HepG2 (cell line): ENCODE results near the gene CHAF1B. TPM values are rescaled to one million over a fixed set of nuclear protein-coding genes. Genes with fewer than 3 reads are reported as not detected.

Experiments used
- DZIP1 ChIP-seq: sonication (generic); formaldehyde crosslinking; IDR thresholded peaks from 2 replicates; pipeline ENCODE4 v1.5.0; 2020; ENCODE audit warnings: mild to moderate bottlenecking, missing genetic modification reagents
- SKIL ChIP-seq: sonication (generic); formaldehyde crosslinking; IDR thresholded peaks from 2 replicates; pipeline ENCODE4 v1.8.0; 2022; ENCODE audit warnings: missing genetic modification reagents, mild to moderate bottlenecking, moderate library complexity, borderline replicate concordance
- TEF ChIP-seq: sonication (generic); formaldehyde crosslinking; IDR thresholded peaks from 2 replicates; pipeline ENCODE4 v1.5.0; 2020; ENCODE audit warnings: missing genetic modification reagents
- ZNF24 ChIP-seq: fragments of 450-650 bp; IDR thresholded peaks from 2 replicates; pipeline ENCODE4 v1.6.1; 2017; ENCODE audit warnings: antibody characterized with exemption, mild to moderate bottlenecking
- ZNF768 ChIP-seq: sonication (generic); formaldehyde crosslinking; IDR thresholded peaks from 2 replicates; pipeline ENCODE4 v1.4.0; 2020; ENCODE audit warnings: missing genetic modification reagents
- polyA plus RNA-seq, 8 experiments: library from polyadenylated mRNA; depleted of rRNA in 3 of 8; stranded (reverse) in 7 of 8; unstranded in 1 of 8; fragments of >200 nt; fragmentation: Illumina TruSeq in 4 of 8; extraction: Trizol in 4 of 8; gene quantifications; 2 replicates each; pipeline versions ENCODE4 v1.2.1 to v1.2.3, GENCODE V29; 2011 to 2016; ENCODE audit warnings: low read depth in 4 of 8, missing spikeins in 1 of 8, mixed read lengths in 1 of 8; ENCODE audit not compliant: insufficient read depth in 1 of 8
- total RNA-seq, 5 experiments: library from RNA; depleted of rRNA; stranded (reverse); fragments of >200 nt; fragmentation: Illumina TruSeq; extraction: Trizol; gene quantifications; 2 replicates each; pipeline ENCODE4 v1.2.3, GENCODE V29; 2016; ENCODE audit warnings: low read depth in 1 of 5

CHAF1B gene
- total and polyA plus RNA-seq, 2 of the 13 experiments (the other 11 are each of a cell fraction or from before 2014, with no cell fraction given): 5.1 to 14.1 TPM

- TF ChIP-seq ZNF768 (CRISPR knock-in tag) (no peak), ZNF24 (peak; percentile 95), TEF (CRISPR knock-in tag) (no peak), SKIL (CRISPR knock-in tag) (no peak), DZIP1 (CRISPR knock-in tag) (no peak)
Observed at GRCh38 chr21:36419996-36420395, 34.8 kb downstream of the CHAF1B start (continued).
